ENCODE results near the gene FASTK.

Gene FASTK

GRCh38 chr7:151057506-151057988, 23.1 kb downstream of the FASTK start, which contains the start of gene CDK5:
Gene CDK5 (minus strand): TSS chr7:151057897. CDS start chr7:151057848, 49 bp downstream.
- peaks cover 45% of the 10 kb centered on the region for H3K4me1 ChIP-seq (ENCODE audit: insufficient read depth, low read length, poor library complexity, severe bottlenecking)
- H3K9me3 ChIP-seq (ENCODE audit: insufficient read depth, low read depth, low read length), result no peaks in the 10 kb centered on the region
- H3K36me3 ChIP-seq (ENCODE audit: insufficient read depth, low read length), result no peaks in the 10 kb centered on the region
- H3K79me2 ChIP-seq (ENCODE audit: insufficient read depth, low read length), result peaks cover 39% of the 10 kb centered on the region
- H3K9me2 ChIP-seq (replicated peaks; ENCODE audit: low read depth, low read length), result no peaks in the 10 kb centered on the region
- no peak for TF ChIP-seq EZH2phosphoT487 (IDR thresholded peaks at IDR 0.05; ENCODE audit: borderline replicate concordance)
- TF ChIP-seq, protein P1, sequence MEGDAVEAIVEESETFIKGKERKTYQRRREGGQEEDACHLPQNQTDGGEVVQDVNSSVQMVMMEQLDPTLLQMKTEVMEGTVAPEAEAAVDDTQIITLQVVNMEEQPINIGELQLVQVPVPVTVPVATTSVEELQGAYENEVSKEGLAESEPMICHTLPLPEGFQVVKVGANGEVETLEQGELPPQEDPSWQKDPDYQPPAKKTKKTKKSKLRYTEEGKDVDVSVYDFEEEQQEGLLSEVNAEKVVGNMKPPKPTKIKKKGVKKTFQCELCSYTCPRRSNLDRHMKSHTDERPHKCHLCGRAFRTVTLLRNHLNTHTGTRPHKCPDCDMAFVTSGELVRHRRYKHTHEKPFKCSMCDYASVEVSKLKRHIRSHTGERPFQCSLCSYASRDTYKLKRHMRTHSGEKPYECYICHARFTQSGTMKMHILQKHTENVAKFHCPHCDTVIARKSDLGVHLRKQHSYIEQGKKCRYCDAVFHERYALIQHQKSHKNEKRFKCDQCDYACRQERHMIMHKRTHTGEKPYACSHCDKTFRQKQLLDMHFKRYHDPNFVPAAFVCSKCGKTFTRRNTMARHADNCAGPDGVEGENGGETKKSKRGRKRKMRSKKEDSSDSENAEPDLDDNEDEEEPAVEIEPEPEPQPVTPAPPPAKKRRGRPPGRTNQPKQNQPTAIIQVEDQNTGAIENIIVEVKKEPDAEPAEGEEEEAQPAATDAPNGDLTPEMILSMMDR (conservative IDR thresholded peaks at IDR 0.05; ENCODE audit: low read length), result no peak
- H3K27me3 ChIP-seq (ENCODE audit: insufficient read depth, low read length, poor library complexity, severe bottlenecking), result no peaks in the 10 kb centered on the region
- H3F3A ChIP-seq (ENCODE audit: low read depth), result no peaks in the 10 kb centered on the region
- H3K4me3 ChIP-seq (ENCODE audit: low read length, poor library complexity, severe bottlenecking), result peak within 1 kb of the TSS; percentile 93
- H3K4me2 ChIP-seq (ENCODE audit: low read depth, low read length, poor library complexity, severe bottlenecking), result peak within 1 kb of the TSS; percentile 99
- peak within 1 kb of the TSS; percentile 78 for H3K9ac ChIP-seq (ENCODE audit: low read depth, low read length, poor library complexity, severe bottlenecking)
- peak within 1 kb of the TSS; percentile 83 for H2AFZ ChIP-seq (ENCODE audit: low read length)
- peaks cover 27% of the 10 kb centered on the region for H4K20me1 ChIP-seq (ENCODE audit: insufficient read depth, low read length, poor library complexity, severe bottlenecking)

- Histone ChIP-seq H4K20me1 (ENCODE audit: insufficient read depth, low read length, poor library complexity, severe bottlenecking) (peaks cover 20% of the 10 kb centered on the region), H3K4me1 (ENCODE audit: insufficient read depth, low read length, poor library complexity, severe bottlenecking) (peaks cover 44% of the 10 kb centered on the region), H3K79me2 (ENCODE audit: insufficient read depth, low read length) (peaks cover 32% of the 10 kb centered on the region), H3K4me3 (ENCODE audit: low read length, poor library complexity, severe bottlenecking) (peak overlapping the region; percentile 93), H3K27me3 (ENCODE audit: insufficient read depth, low read length, poor library complexity, severe bottlenecking) (no peaks in the 10 kb centered on the region), H3K9me2 (replicated peaks; ENCODE audit: low read depth, low read length) (no peaks in the 10 kb centered on the region), H3K9ac (ENCODE audit: low read depth, low read length, poor library complexity, severe bottlenecking) (peak overlapping the region; percentile 78), H3K36me3 (ENCODE audit: insufficient read depth, low read length) (no peaks in the 10 kb centered on the region), H3F3A (ENCODE audit: low read depth) (no peaks in the 10 kb centered on the region), H2AFZ (ENCODE audit: low read length) (peak overlapping the region; percentile 83; the same call in 1 of the 2 replicates), H3K9me3 (ENCODE audit: insufficient read depth, low read depth, low read length) (no peaks in the 10 kb centered on the region), H3K4me2 (ENCODE audit: low read depth, low read length, poor library complexity, severe bottlenecking) (peak overlapping the region; percentile 93)
- TF ChIP-seq, protein P1 (conservative IDR thresholded peaks at IDR 0.05; ENCODE audit: low read length), result no peak
- no peak for TF ChIP-seq EZH2phosphoT487 (IDR thresholded peaks at IDR 0.05; ENCODE audit: borderline replicate concordance)
Measured at GRCh38 chr7:151056666-151057505, 23.7 kb downstream of the FASTK start.

DNA sequence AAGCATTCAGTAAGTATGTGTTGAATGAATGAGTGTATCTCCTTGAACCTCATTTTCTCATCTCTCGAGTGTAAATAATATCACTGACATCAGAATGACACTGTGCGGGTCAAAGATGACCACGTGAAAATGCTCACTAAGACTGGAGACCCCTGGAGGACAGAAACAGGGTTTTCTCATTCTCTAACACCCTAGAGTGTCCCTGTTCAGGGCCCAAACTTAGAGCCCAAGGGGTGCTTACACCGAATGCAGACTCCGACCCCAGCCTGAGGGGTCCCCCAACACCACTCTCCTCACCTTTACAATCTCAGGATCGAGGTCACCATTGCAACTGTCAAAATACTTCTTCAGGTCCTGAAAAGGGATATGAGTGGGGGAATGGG, 24.3 kb downstream of the FASTK start:
- TF ChIP-seq EZH2phosphoT487 (IDR thresholded peaks at IDR 0.05; ENCODE audit: borderline replicate concordance), result no peak
- TF ChIP-seq, protein P1 (conservative IDR thresholded peaks at IDR 0.05; ENCODE audit: low read length), result peak; percentile 22; the same call in 1 of the 2 replicates
- no peaks in the 10 kb centered on the region for H3K9me2 ChIP-seq (replicated peaks; ENCODE audit: low read depth, low read length)
- no peaks in the 10 kb centered on the region for H3F3A ChIP-seq (ENCODE audit: low read depth)
- no peak overlapping the region for H3K4me3 ChIP-seq (ENCODE audit: low read length, poor library complexity, severe bottlenecking)
- H3K36me3 ChIP-seq (ENCODE audit: insufficient read depth, low read length), result no peaks in the 10 kb centered on the region
- H4K20me1 ChIP-seq (ENCODE audit: insufficient read depth, low read length, poor library complexity, severe bottlenecking), result peaks cover 14% of the 10 kb centered on the region
- H3K9me3 ChIP-seq (ENCODE audit: insufficient read depth, low read depth, low read length), result no peaks in the 10 kb centered on the region
- H3K4me2 ChIP-seq (ENCODE audit: low read depth, low read length, poor library complexity, severe bottlenecking), result peak overlapping the region; percentile 93
- H2AFZ ChIP-seq (ENCODE audit: low read length), result no peak overlapping the region
- peaks cover 38% of the 10 kb centered on the region for H3K4me1 ChIP-seq (ENCODE audit: insufficient read depth, low read length, poor library complexity, severe bottlenecking)
- H3K27me3 ChIP-seq (ENCODE audit: insufficient read depth, low read length, poor library complexity, severe bottlenecking), result no peaks in the 10 kb centered on the region
- peak overlapping the region; percentile 78 for H3K9ac ChIP-seq (ENCODE audit: low read depth, low read length, poor library complexity, severe bottlenecking)
- peaks cover 26% of the 10 kb centered on the region for H3K79me2 ChIP-seq (ENCODE audit: insufficient read depth, low read length)

All from Loucy (cell line).